HFF-Myc (cell line): Measurements from ENCODE around the gene ATM.
"Not testable (repeated sequence)": the region's sequence is repeated elsewhere in the genome, so short reads cannot be mapped to it uniquely, and the experiment has no call there.

Experiments
- DNase-seq: peaks from one replicate; pipeline ENCODE4 v3.0.0-alpha.2; 2011; ENCODE audit warnings: low read depth; ENCODE audit errors: extremely low read depth
- H3K4me3 ChIP-seq: replicated peaks from 2 replicates; pipeline ENCODE4 v1.5.1; 2011; ENCODE audit warnings: low read depth, mild to moderate bottlenecking, control low read depth, low read length
- TF ChIP-seq, protein P1 (sequence below): IDR thresholded peaks from 2 replicates; pipeline ENCODE4 v1.5.1; 2012; ENCODE audit warnings: mild to moderate bottlenecking, low read depth, low read length, control low read depth; ENCODE audit errors: missing control alignments

Gene ATM

DNA sequence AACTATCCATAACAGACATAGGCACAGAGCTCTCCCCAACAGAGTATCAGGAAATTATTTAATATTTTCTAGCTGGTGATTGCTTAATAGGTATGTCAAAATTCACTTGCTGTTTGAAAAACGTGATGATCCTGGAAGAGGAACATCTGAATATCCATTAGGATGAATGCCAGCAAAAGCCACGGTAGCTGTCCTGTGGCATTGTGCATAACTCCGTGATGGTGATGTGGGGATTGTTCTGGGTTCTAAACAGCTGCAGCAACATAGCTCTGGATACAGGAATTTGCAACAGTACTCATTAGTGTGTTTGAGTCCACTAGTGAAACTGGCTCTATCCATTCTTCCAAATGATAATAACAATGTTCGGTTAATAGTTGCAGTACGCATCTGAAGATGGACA lies 165.7 kb downstream of the ATM start:
- no peak for DNase-seq
- TF ChIP-seq, protein P1, sequence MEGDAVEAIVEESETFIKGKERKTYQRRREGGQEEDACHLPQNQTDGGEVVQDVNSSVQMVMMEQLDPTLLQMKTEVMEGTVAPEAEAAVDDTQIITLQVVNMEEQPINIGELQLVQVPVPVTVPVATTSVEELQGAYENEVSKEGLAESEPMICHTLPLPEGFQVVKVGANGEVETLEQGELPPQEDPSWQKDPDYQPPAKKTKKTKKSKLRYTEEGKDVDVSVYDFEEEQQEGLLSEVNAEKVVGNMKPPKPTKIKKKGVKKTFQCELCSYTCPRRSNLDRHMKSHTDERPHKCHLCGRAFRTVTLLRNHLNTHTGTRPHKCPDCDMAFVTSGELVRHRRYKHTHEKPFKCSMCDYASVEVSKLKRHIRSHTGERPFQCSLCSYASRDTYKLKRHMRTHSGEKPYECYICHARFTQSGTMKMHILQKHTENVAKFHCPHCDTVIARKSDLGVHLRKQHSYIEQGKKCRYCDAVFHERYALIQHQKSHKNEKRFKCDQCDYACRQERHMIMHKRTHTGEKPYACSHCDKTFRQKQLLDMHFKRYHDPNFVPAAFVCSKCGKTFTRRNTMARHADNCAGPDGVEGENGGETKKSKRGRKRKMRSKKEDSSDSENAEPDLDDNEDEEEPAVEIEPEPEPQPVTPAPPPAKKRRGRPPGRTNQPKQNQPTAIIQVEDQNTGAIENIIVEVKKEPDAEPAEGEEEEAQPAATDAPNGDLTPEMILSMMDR, result no peak
- H3K4me3 ChIP-seq, result no peak overlapping the region

DNA sequence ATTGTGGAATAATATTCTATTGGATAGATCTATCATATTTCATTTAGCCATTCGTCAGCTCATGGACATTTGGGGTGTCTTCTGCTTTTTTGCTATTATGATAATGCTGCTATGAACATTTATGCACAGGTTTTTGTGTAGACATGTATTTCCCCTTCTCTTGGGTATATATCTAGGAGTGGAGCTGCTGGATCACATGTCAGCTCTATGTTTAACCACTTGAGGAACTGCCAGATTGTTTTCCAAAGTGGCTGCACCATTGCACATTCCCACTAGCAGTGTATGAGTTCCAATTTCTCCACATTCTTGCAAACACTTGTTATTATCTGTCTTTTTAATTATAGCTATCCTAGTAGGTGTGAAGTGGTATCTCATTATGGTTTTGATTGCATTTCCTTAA lies 169.5 kb downstream of the ATM start:
- no peak for DNase-seq
- TF ChIP-seq, protein P1, result no peak
- H3K4me3 ChIP-seq, result no peak overlapping the region

DNA sequence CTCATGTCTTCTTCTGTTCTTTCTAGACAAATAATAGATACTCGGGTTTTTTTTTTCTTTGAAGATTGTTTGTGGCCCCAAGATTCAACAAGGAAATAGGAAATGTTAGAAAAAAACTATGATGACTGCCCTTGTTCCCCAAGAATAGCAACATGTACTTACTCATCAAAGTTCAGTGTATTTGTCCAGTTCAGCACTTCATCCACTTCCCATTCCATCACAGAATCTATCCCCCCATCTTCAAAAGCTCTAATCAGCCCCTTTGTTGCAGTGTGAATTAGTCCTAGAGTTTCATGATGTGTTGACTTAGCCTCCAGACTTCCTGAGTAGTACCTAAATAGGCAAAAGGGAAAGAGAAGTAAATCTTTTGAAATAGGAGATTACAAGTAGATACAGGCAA lies 170.2 kb downstream of the ATM start:
- TF ChIP-seq, protein P1, result no peak
- DNase-seq, result no peak
- H3K4me3 ChIP-seq, result no peak overlapping the region

DNA sequence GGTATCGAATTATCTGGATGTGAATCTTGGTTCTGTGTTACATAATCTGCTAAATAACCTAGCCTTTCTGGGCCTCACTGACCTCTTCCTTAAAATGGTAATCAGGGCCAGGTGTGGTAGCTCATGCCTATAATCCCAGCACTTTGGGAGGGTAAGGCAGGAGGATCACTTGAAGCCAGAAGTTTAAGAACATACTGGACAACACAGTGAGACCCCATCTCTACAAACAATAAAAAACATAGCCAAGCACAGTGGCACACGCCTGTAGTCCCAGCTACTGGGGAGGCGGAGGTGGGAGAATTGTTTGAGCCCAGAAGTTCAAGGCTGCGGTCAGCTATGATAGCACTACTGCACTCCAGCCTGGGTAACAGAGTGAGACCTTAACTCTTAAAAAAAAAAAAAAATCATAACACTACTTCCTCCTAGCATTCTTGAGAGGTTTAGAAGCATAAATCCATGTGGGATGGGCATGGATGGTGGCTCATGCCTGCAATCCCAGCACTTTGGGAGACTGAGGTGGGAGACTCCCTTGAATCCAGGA lies 171.9 kb downstream of the ATM start:
- TF ChIP-seq, protein P1, result no peak
- H3K4me3 ChIP-seq, result no peak overlapping the region
- DNase-seq, result no peak

DNA sequence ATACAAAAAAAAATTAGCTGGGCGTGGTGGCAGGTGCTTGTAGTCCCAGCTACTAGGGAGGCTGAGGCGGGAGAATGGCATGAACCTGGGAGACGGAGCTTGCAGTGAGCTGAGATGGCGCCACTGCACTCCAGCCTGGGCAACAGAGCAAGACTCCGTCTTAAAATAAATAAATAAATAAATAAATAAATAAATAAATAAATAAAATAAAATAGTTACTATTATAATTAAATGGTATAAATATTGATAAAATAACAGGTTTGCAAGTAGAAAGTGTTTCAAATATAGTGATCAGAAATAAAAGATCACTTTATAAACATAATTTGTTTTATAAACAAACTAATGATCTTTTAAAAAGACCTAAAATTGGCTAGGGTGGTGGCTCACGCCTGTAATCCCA lies 173.8 kb downstream of the ATM start:
- DNase-seq, H3K4me3 ChIP-seq: not testable (repeated sequence)

DNA sequence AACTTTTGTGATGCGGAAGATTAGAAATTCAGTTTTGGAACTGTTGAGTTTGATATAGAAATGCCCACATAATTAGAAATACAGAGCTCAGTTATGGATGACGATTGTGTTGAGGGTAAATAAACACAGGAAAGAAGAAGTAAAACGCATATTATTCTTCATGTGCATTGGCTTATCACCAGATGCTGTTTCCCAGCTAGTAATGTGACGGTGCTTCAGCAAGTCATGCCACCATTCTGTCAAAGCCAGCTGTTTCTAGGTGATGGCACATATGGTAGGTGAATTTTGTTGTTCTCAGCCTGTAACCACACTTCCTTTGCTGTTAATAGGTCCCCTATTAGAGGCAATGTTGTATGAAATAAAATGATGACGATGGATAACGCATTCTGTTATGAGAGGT lies 175.6 kb downstream of the ATM start:
- DNase-seq, result no peak
- no peak overlapping the region for H3K4me3 ChIP-seq
- TF ChIP-seq, protein P1, result no peak

DNA sequence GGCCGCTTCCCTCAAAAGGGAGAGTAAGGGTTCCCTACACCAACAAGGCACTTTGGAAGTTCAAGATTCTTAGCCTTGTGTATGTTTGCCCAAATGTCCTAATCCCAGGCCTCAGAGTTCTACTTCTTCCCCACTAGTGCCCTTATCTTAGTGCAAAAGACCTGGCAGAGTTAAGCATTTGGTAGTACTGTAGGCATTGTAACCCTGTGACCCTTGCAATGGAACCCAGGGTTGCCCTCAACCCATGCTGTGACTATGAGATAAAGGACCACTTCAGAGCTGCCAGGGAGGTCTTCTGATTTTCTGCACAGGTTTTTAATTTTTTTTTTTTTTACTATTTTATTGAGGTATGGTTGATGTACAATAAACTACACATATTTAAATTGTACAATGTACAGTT lies 179.4 kb downstream of the ATM start:
- no peak for DNase-seq
- TF ChIP-seq, protein P1, result no peak

More for the DNA sequence above, 179.4 kb downstream of the ATM start:
- H3K4me3 ChIP-seq, result no peak overlapping the region
